Panc1 (cell line): ENCODE results near the gene FSD1L. TPM values are rescaled to one million over a fixed set of nuclear protein-coding genes. Genes with fewer than 3 reads are reported as not detected.

Experiments used
- ATAC-seq: fragments of 200-7000 bp; cut with Tn5 transposase; 2 replicates; pipeline ENCODE4 v1.9.1; 2020; ENCODE audit warnings: mild to moderate bottlenecking, moderate library complexity
- BruUV-seq: library from RNA; stranded (reverse); fragments of 400-500 nt; replicated peaks from 2 replicates; lab custom pipeline; 2021; lab: Mats Ljungman, UMichigan
- CTCF ChIA-PET: fragments of 300-600 bp; sonication (Branson Sonifier 250); formaldehyde crosslinking; loops from one replicate; lab custom pipeline; 2022; ENCODE audit warnings: antibody characterized with exemption; lab: Charles Lee
- POLR2A ChIA-PET: fragments of 300-600 bp; sonication (Branson Sonifier 250); formaldehyde crosslinking; loops from one replicate; lab custom pipeline; 2022; ENCODE audit warnings: antibody characterized with exemption; lab: Charles Lee
- DNase-seq: peaks from one replicate; pipeline ENCODE4 v3.0.0-alpha.2; 2010; ENCODE audit warnings: low read depth, low spot score
- H3K27ac ChIP-seq: 2 replicates; pipeline ENCODE4 v1.5.1; 2011; ENCODE audit warnings: mild to moderate bottlenecking, low read length, inconsistent platforms
- H3K27me3 ChIP-seq: fragments of 200-500 bp; sonication (Bioruptor generic); 2 replicates; pipeline ENCODE4 v1.6.0; 2014; ENCODE audit warnings: low read length, inconsistent platforms; ENCODE audit not compliant: control insufficient read depth, insufficient read depth
- H3K36me3 ChIP-seq: fragments of 200-500 bp; sonication (Bioruptor generic); 2 replicates; pipeline ENCODE4 v1.5.1; 2014; ENCODE audit warnings: inconsistent platforms, mild to moderate bottlenecking, low read length, moderate library complexity; ENCODE audit not compliant: control insufficient read depth, insufficient read depth
- H3K4me1 ChIP-seq: 2 replicates; pipeline ENCODE4 v1.5.1; 2011; ENCODE audit warnings: inconsistent platforms, mild to moderate bottlenecking, low read length, moderate library complexity; ENCODE audit not compliant: control insufficient read depth, insufficient read depth
- H3K4me3 ChIP-seq, 2 experiments: 2 replicates each; pipeline ENCODE4 v1.5.1; 2011 to 2012; ENCODE audit warnings: low read depth in 2 of 2, low read length in 2 of 2, mild to moderate bottlenecking in 2 of 2, inconsistent platforms in 1 of 2, moderate library complexity in 1 of 2
- H3K9me3 ChIP-seq: fragments of 200-500 bp; sonication (Bioruptor generic); 2 replicates; pipeline ENCODE4 v1.5.1; 2014; ENCODE audit warnings: low read depth, mild to moderate bottlenecking, inconsistent platforms, low read length, moderate library complexity; ENCODE audit not compliant: control insufficient read depth, insufficient read depth
- POLR2AphosphoS5 ChIP-seq: IDR thresholded peaks from 2 replicates; pipeline ENCODE4 v1.6.1; 2012; ENCODE audit warnings: mild to moderate bottlenecking, low read depth, low read length, moderate library complexity
- SIN3A ChIP-seq: IDR thresholded peaks from 2 replicates; pipeline ENCODE4 v1.6.1; 2012; ENCODE audit warnings: low read depth, mild to moderate bottlenecking, low read length, moderate library complexity, borderline replicate concordance; ENCODE audit not compliant: insufficient read depth
- TCF7L2 ChIP-seq: IDR thresholded peaks from 2 replicates; pipeline ENCODE4 v1.6.1; 2011; ENCODE audit warnings: mild to moderate bottlenecking, low read depth, low read length, inconsistent platforms
- in situ Hi-C: cut with HindIII; loops from 2 replicates; pipeline ENCODE4 v1.10.0; 2016; ENCODE audit warnings: low sequenced_read_pairs, low pct_unique_long_range_greater_than_20kb
- intact Hi-C: fragments of 100-400 bp; cut with micrococcal nuclease; formaldehyde crosslinking; loops from one replicate; pipeline ENCODE4 v1.10.0; 2022; ENCODE audit not compliant: unreplicated experiment
- total RNA-seq: library from RNA; stranded (reverse); gene quantifications from one replicate; pipeline ENCODE4 v1.2.1, GENCODE V29; 2021; ENCODE audit not compliant: unreplicated experiment
- TF ChIP-seq, protein P1 (sequence below), 2 experiments: IDR thresholded peaks; 2 replicates each; pipeline ENCODE4 v1.6.1; 2011 to 2012; ENCODE audit warnings: low read depth in 2 of 2, control low read depth in 1 of 2, low read length in 1 of 2, mild to moderate bottlenecking in 1 of 2, moderate library complexity in 1 of 2; ENCODE audit not compliant: insufficient read depth in 1 of 2
- TF ChIP-seq, protein P2 (sequence below): fragments of 450-650 bp; IDR thresholded peaks from 2 replicates; pipeline ENCODE4 v1.5.1; 2017; ENCODE audit warnings: mild to moderate bottlenecking

The FSD1L gene
- total RNA-seq, 1 experiment from 2014 or later = 5.1 TPM

DNA sequence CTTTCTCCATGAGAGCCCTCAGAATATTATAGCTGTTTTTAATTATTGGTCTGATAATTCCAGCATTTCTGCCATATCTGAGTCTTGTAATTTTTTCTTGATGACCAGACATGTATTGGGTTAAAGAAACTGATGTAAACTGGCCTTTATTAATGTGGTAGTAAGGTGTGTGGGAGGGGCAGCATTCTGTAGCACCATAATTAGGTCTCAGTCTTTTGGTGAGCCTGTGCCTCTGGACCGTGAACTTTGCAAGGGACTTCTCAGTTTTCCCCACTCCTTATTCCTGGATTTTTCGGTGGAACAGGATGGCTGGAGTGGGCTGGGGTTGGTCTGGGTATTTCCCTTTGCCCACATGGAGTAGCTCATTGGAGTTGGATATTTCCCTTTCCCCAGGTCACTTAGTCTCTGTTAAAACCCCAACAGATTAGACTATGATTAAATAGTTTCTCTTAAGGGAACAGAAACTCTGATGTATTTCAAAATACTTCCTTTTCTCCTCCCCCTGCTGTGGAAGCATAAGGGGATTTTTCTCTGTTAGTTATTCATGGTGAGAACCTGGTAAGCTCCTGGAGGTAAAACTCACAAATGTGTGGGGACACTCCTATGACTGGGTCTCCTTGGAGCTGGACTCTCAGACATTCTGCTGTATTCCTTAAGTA, 52.4 kb downstream of the FSD1L start:
- no peaks in the 10 kb centered on the region for H3K9me3 ChIP-seq
- H3K36me3 ChIP-seq = no peaks in the 10 kb centered on the region
- no peak overlapping the region for H3K27ac ChIP-seq
- no TSS peak for BruUV-seq
- H3K4me3 ChIP-seq = no peak overlapping the region
- ATAC-seq (no peak), DNase-seq (no peak)
- TF ChIP-seq POLR2AphosphoS5 (no peak), SIN3A (no peak), TCF7L2 (no peak)
- TF ChIP-seq, protein P1, sequence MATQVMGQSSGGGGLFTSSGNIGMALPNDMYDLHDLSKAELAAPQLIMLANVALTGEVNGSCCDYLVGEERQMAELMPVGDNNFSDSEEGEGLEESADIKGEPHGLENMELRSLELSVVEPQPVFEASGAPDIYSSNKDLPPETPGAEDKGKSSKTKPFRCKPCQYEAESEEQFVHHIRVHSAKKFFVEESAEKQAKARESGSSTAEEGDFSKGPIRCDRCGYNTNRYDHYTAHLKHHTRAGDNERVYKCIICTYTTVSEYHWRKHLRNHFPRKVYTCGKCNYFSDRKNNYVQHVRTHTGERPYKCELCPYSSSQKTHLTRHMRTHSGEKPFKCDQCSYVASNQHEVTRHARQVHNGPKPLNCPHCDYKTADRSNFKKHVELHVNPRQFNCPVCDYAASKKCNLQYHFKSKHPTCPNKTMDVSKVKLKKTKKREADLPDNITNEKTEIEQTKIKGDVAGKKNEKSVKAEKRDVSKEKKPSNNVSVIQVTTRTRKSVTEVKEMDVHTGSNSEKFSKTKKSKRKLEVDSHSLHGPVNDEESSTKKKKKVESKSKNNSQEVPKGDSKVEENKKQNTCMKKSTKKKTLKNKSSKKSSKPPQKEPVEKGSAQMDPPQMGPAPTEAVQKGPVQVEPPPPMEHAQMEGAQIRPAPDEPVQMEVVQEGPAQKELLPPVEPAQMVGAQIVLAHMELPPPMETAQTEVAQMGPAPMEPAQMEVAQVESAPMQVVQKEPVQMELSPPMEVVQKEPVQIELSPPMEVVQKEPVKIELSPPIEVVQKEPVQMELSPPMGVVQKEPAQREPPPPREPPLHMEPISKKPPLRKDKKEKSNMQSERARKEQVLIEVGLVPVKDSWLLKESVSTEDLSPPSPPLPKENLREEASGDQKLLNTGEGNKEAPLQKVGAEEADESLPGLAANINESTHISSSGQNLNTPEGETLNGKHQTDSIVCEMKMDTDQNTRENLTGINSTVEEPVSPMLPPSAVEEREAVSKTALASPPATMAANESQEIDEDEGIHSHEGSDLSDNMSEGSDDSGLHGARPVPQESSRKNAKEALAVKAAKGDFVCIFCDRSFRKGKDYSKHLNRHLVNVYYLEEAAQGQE (IDR thresholded peaks at IDR 0.05; ENCODE audit: insufficient read depth in 1 of 2, low read depth in 2 of 2, low read length in 1 of 2) = no peak
- TF ChIP-seq, protein P2, sequence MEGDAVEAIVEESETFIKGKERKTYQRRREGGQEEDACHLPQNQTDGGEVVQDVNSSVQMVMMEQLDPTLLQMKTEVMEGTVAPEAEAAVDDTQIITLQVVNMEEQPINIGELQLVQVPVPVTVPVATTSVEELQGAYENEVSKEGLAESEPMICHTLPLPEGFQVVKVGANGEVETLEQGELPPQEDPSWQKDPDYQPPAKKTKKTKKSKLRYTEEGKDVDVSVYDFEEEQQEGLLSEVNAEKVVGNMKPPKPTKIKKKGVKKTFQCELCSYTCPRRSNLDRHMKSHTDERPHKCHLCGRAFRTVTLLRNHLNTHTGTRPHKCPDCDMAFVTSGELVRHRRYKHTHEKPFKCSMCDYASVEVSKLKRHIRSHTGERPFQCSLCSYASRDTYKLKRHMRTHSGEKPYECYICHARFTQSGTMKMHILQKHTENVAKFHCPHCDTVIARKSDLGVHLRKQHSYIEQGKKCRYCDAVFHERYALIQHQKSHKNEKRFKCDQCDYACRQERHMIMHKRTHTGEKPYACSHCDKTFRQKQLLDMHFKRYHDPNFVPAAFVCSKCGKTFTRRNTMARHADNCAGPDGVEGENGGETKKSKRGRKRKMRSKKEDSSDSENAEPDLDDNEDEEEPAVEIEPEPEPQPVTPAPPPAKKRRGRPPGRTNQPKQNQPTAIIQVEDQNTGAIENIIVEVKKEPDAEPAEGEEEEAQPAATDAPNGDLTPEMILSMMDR = no peak
- in situ Hi-C loops = no loop called here
- no peaks in the 10 kb centered on the region for H3K4me1 ChIP-seq
- H3K27me3 ChIP-seq = no peaks in the 10 kb centered on the region
- intact Hi-C loops = no loop called here
- POLR2A ChIA-PET = no interaction called here
- CTCF ChIA-PET = no interaction called here

DNA sequence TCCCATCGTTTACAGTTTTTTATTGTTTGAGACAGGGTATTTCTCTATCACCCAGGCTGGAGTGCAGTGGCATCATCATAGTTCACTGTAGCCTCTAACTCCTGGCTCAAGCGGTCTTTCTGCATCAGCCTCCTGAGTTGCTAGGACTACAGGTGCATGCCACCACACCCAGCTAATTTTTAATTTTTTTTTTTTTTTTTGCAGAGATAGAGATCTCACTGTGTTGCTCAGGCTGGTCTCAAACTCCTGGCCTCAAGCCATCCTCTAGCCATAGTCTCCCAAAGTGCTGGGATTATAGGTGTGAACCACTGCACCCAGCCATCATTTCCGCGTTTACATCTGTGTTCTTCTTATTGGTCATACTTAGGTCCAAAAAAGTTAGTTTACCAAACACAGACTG, 53.6 kb downstream of the FSD1L start:
- ChIA-PET CTCF (no interaction called here), POLR2A (no interaction called here)
- Histone ChIP-seq H3K27ac (no peak overlapping the region), H3K36me3 (no peaks in the 10 kb centered on the region), H3K4me3 (no peak overlapping the region), H3K9me3 (no peaks in the 10 kb centered on the region), H3K27me3 (no peaks in the 10 kb centered on the region), H3K4me1 (no peaks in the 10 kb centered on the region)
- ATAC-seq = no peak
- in situ Hi-C loops = no loop called here
- intact Hi-C loops = no loop called here
- BruUV-seq = no TSS peak
- no peak for DNase-seq
- TF ChIP-seq, protein P1 (IDR thresholded peaks at IDR 0.05; ENCODE audit: insufficient read depth in 1 of 2, low read depth in 2 of 2, low read length in 1 of 2) = no peak
- no peak for TF ChIP-seq TCF7L2
- no peak for TF ChIP-seq POLR2AphosphoS5
- TF ChIP-seq, protein P2 = no peak
- TF ChIP-seq SIN3A = no peak
